Measurements from ENCODE around the gene AKNA.

GRCh38 chr9:114375386-114376175 lies 12.2 kb downstream of the AKNA start:
- TF ChIP-seq CTCF (IDR thresholded peaks at IDR 0.05) (no peak), POLR2AphosphoS5 (IDR thresholded peaks at IDR 0.05) (no peak)
